DMS53 treated with DMSO at 0.1 percent for 48 hours (cell line): ENCODE measurements around the gene MYH10.
A peak's percentile ranks its signal among the peaks of the same experiment; 100 is the strongest.

Experiments
- DNase-seq: peaks from one replicate; lab custom pipeline; 2025; ENCODE audit not compliant: unreplicated experiment; lab: John Stamatoyannopoulos, UW

Gene MYH10

GRCh38 chr17:8649157-8650118 lies 18.9 kb upstream of the MYH10 start:
- DNase-seq, result no peak

GRCh38 chr17:8647956-8648355 lies 17.4 kb upstream of the MYH10 start:
- DNase-seq, result no peak

GRCh38 chr17:8647202-8647601 lies 16.7 kb upstream of the MYH10 start:
- DNase-seq, result no peak

GRCh38 chr17:8644507-8644902 lies 14.0 kb upstream of the MYH10 start:
- DNase-seq, result no peak

GRCh38 chr17:8643855-8644506 lies 13.5 kb upstream of the MYH10 start:
- DNase-seq, result no peak

- no peak for DNase-seq
These were observed 9.2 kb upstream of the MYH10 start for GRCh38 chr17:8639709-8640108.

GRCh38 chr17:8632061-8632460 lies 1.5 kb upstream of the MYH10 start:
- DNase-seq, result no peak

- peak; percentile 54 for DNase-seq
These were observed 991 bp upstream of the MYH10 start for GRCh38 chr17:8631554-8631877.

GRCh38 chr17:8630802-8631553 lies 453 bp upstream of the MYH10 start:
- DNase-seq, result peak; percentile 98

GRCh38 chr17:8629371-8630226 lies 926 bp downstream of the MYH10 start:
- DNase-seq, result no peak

GRCh38 chr17:8628609-8629169 lies 1.8 kb downstream of the MYH10 start:
- no peak for DNase-seq

GRCh38 chr17:8628172-8628571 lies 2.4 kb downstream of the MYH10 start:
- DNase-seq, result no peak

GRCh38 chr17:8623591-8623990 lies 6.9 kb downstream of the MYH10 start:
- no peak for DNase-seq

GRCh38 chr17:8622191-8622590 lies 8.3 kb downstream of the MYH10 start:
- no peak for DNase-seq

- DNase-seq, result no peak
These were observed 8.9 kb downstream of the MYH10 start for GRCh38 chr17:8621585-8621984.

GRCh38 chr17:8619294-8619693 lies 11.2 kb downstream of the MYH10 start:
- DNase-seq, result no peak

- no peak for DNase-seq
These were observed 11.7 kb downstream of the MYH10 start for GRCh38 chr17:8618825-8619224.

GRCh38 chr17:8614988-8615387 lies 15.5 kb downstream of the MYH10 start:
- DNase-seq, result no peak

GRCh38 chr17:8611619-8612298 lies 18.8 kb downstream of the MYH10 start:
- no peak for DNase-seq

- DNase-seq, result no peak
These were observed 19.4 kb downstream of the MYH10 start for GRCh38 chr17:8611137-8611536.
